Breast epithelium (tissue), 4 donors: ENCODE data around the gene CELF3. TPM values are rescaled to one million over a fixed set of nuclear protein-coding genes. Genes with fewer than 3 reads are reported as not detected.

Source experiments
- DNase-seq, 2 donors: peaks; one replicate each; pipeline ENCODE4 v3.0.0-alpha.2; 2019; ENCODE audit warnings: low spot score in 2 of 2
- H3K27ac ChIP-seq, 2 donors: fragments of 200-600 bp; sonication (generic) in 1 of 2; one replicate each; pipeline ENCODE4 v1.5.1; 2016 to 2019; ENCODE audit warnings: mild to moderate bottlenecking in 1 of 2
- H3K27me3 ChIP-seq, 2 donors: fragments of 200-600 bp; sonication (generic) in 1 of 2; one replicate each; pipeline versions ENCODE4 v1.5.1 to v1.6.0; 2017 to 2019; ENCODE audit warnings: control low read depth in 1 of 2, mild to moderate bottlenecking in 1 of 2
- H3K36me3 ChIP-seq: fragments of 200-600 bp; one replicate; pipeline ENCODE4 v1.5.1; 2019
- H3K4me1 ChIP-seq, 2 donors: fragments of 200-600 bp; sonication (generic); one replicate each; pipeline ENCODE4 v1.5.1; 2016 to 2019; ENCODE audit warnings: control low read depth in 1 of 2
- H3K4me3 ChIP-seq, 3 donors: fragments of 200-600 bp; sonication (generic); 1 replicate in 2 of 3; 2 replicates in 1 of 3; pipeline ENCODE4 v1.5.1; 2016 to 2019; ENCODE audit warnings: mild to moderate bottlenecking in 3 of 3, moderate library complexity in 2 of 3
- H3K9me3 ChIP-seq, 2 donors: fragments of 200-600 bp; sonication (generic) in 1 of 2; one replicate each; pipeline ENCODE4 v1.5.1; 2016 to 2019; ENCODE audit warnings: control low read depth in 1 of 2
- POLR2A ChIP-seq: fragments of 450-650 bp; IDR thresholded peaks from one replicate; pipeline ENCODE4 v1.6.1; 2016; ENCODE audit warnings: antibody characterized with exemption, mild to moderate bottlenecking, moderate library complexity
- POLR2AphosphoS5 ChIP-seq, 3 donors: sonication (generic); formaldehyde crosslinking; IDR thresholded peaks; one replicate each; pipeline ENCODE4 v1.6.1; 2017; ENCODE audit warnings: antibody characterized with exemption in 3 of 3
- intact Hi-C: fragments of 100-400 bp; cut with DNase I; formaldehyde crosslinking; loops from one replicate; pipeline ENCODE4 v1.15.1; 2023; ENCODE audit warnings: low total_unique reads
- total RNA-seq, 3 donors: library from RNA; depleted of rRNA; stranded (reverse); fragments of >200 nt; gene quantifications; one replicate each; pipeline ENCODE4 v1.1.0, GENCODE V29; 2016
- TF ChIP-seq, protein P1 (sequence below), 3 donors: fragments of 450-650 bp; IDR thresholded peaks; one replicate each; pipeline ENCODE4 v1.5.1; 2016 to 2017; ENCODE audit warnings: antibody characterized with exemption in 3 of 3, mild to moderate bottlenecking in 3 of 3, moderate library complexity in 3 of 3

CELF3 gene
- total RNA-seq = not detected

DNA sequence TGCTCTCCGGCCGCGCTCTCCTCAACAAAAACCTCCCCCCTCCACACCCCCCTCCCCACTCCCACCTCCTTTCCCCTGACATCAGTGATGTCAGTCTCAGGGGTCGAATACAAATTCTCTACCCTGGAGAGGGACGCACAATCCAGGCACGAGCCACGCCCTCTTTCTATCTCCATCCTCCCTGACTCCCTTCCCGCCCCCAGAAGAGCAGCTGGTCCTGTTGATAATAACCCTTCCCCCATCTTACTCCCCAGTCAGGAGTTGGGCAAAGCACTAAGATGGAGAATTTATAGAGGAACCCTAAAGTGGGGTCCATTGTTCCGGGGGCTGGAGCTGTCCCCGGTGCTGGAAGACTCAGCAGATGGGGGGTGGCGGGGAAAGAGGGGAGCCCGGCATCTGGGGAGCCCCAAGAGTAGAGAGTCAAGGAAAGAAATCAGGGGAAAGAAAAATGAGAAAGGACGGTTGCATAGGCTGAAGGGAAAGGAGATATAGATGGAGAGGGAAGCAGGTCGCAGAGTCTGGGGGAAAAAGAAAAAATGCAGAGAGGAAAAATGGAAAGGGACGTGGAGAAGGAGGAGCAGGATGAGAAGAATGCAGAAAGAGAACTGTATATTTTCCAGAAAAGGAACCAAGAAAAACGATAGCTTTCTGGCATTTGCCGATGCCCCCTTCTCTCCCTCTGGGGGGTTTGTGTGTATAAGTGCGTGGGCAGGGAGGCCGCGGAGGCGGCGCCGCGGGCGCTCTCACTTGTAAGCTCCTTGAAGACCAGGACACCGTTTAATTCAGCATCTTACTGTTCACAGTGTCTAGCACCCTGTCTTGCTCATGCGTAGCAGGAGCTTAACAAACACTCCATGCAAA lies at the start of gene CELF3:
TSS of gene CELF3 (minus strand) at position 33 of the 861 bp plus-strand sequence. CDS start 783 bp downstream, outside the sequence.
- Histone ChIP-seq H3K36me3 (no peaks in the 10 kb centered on the region), H3K4me1 (no peaks in the 10 kb centered on the region), H3K4me3 (peak within 1 kb of the TSS in 1 of 3 donors; percentile 35), H3K27ac (no peak within 1 kb of the TSS), H3K9me3 (no peaks in the 10 kb centered on the region), H3K27me3 (peaks cover 0 to 35% of the 10 kb centered on the region in 2 donors)
- intact Hi-C loops = no loop called here
- DNase-seq = no peak
- TF ChIP-seq, protein P1, sequence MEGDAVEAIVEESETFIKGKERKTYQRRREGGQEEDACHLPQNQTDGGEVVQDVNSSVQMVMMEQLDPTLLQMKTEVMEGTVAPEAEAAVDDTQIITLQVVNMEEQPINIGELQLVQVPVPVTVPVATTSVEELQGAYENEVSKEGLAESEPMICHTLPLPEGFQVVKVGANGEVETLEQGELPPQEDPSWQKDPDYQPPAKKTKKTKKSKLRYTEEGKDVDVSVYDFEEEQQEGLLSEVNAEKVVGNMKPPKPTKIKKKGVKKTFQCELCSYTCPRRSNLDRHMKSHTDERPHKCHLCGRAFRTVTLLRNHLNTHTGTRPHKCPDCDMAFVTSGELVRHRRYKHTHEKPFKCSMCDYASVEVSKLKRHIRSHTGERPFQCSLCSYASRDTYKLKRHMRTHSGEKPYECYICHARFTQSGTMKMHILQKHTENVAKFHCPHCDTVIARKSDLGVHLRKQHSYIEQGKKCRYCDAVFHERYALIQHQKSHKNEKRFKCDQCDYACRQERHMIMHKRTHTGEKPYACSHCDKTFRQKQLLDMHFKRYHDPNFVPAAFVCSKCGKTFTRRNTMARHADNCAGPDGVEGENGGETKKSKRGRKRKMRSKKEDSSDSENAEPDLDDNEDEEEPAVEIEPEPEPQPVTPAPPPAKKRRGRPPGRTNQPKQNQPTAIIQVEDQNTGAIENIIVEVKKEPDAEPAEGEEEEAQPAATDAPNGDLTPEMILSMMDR (IDR thresholded peaks at IDR 0.05) = no peak
- TF ChIP-seq POLR2A (no peak), POLR2AphosphoS5 (IDR thresholded peaks at IDR 0.05) (no peak)

GRCh38 chr1:151763990-151764389 lies 47.4 kb upstream of the CELF3 start:
- peak overlapping the region; percentile 68 to 88 (median 82) for H3K4me3 ChIP-seq
- no peaks in the 10 kb centered on the region for H3K4me1 ChIP-seq
- peak overlapping the region; percentile 92 to 93 for H3K27ac ChIP-seq
- intact Hi-C loops = no loop called here
- H3K9me3 ChIP-seq = no peaks in the 10 kb centered on the region
- DNase-seq = no peak
- H3K36me3 ChIP-seq = no peaks in the 10 kb centered on the region
- TF ChIP-seq POLR2A (no peak), POLR2AphosphoS5 (IDR thresholded peaks at IDR 0.05) (no peak)
- TF ChIP-seq, protein P1 (IDR thresholded peaks at IDR 0.05) = no peak
- H3K27me3 ChIP-seq = no peaks in the 10 kb centered on the region

GRCh38 chr1:151762941-151763921 lies 46.6 kb upstream of the CELF3 start, which contains the start of gene MRPL9:
Gene MRPL9, minus strand, starts transcription at chr1:151763496. Its CDS starts 17 bp downstream, at chr1:151763479.
- TF ChIP-seq, protein P1 (IDR thresholded peaks at IDR 0.05) = no peak
- TF ChIP-seq POLR2AphosphoS5 (IDR thresholded peaks at IDR 0.05) = peak; percentile 35 to 62 (median 50)
- Histone ChIP-seq H3K4me1 (no peaks in the 10 kb centered on the region), H3K4me3 (peak within 1 kb of the TSS; percentile 68 to 88 (median 82)), H3K27me3 (no peaks in the 10 kb centered on the region), H3K9me3 (no peaks in the 10 kb centered on the region), H3K36me3 (no peaks in the 10 kb centered on the region), H3K27ac (peak within 1 kb of the TSS; percentile 92 to 93)
- intact Hi-C loops = no loop called here
- peak; percentile 60 to 73 for DNase-seq

- Histone ChIP-seq H3K36me3 (no peaks in the 10 kb centered on the region), H3K27me3 (no peaks in the 10 kb centered on the region), H3K27ac (no peak overlapping the region), H3K4me3 (no peak overlapping the region), H3K4me1 (no peaks in the 10 kb centered on the region), H3K9me3 (no peaks in the 10 kb centered on the region)
- intact Hi-C loops = no loop called here
- no peak for TF ChIP-seq POLR2AphosphoS5 (IDR thresholded peaks at IDR 0.05)
- TF ChIP-seq, protein P1 (IDR thresholded peaks at IDR 0.05) = no peak
- no peak for TF ChIP-seq POLR2A
- DNase-seq = no peak
Observed at GRCh38 chr1:151760597-151761385, 44.2 kb upstream of the CELF3 start.
